HG03139 (cell line): Measurements from ENCODE around the gene DLX1.

Experiments
- ATAC-seq: cut with Tn5 transposase; IDR thresholded peaks from one replicate; pipeline ENCODE4 v1.9.1; 2021; ENCODE audit not compliant: unreplicated experiment

DLX1 gene

GRCh38 chr2:172086241-172087206 lies 1.2 kb downstream of the DLX1 start:
- ATAC-seq: no peak

GRCh38 chr2:172087207-172087779 lies 2.0 kb downstream of the DLX1 start:
- no peak for ATAC-seq

GRCh38 chr2:172087780-172088244 lies 2.5 kb downstream of the DLX1 start:
- ATAC-seq: no peak

- ATAC-seq: no peak
These were observed 3.1 kb downstream of the DLX1 start for GRCh38 chr2:172088245-172089004.

GRCh38 chr2:172089005-172089504 lies 3.7 kb downstream of the DLX1 start:
- no peak for ATAC-seq

- ATAC-seq: no peak
These were observed 4.3 kb downstream of the DLX1 start for GRCh38 chr2:172089633-172090032.

GRCh38 chr2:172090044-172090961 lies 5.0 kb downstream of the DLX1 start:
- ATAC-seq: no peak

GRCh38 chr2:172091000-172091641 lies 5.8 kb downstream of the DLX1 start:
- ATAC-seq: no peak

GRCh38 chr2:172091761-172092566 lies 6.7 kb downstream of the DLX1 start:
- ATAC-seq: no peak

GRCh38 chr2:172092716-172093415 lies 7.6 kb downstream of the DLX1 start:
- ATAC-seq: no peak

GRCh38 chr2:172093416-172094293 lies 8.3 kb downstream of the DLX1 start:
- no peak for ATAC-seq

- no peak for ATAC-seq
These were observed 9.2 kb downstream of the DLX1 start for GRCh38 chr2:172094294-172095145.

GRCh38 chr2:172095146-172095904 lies 10.0 kb downstream of the DLX1 start:
- no peak for ATAC-seq

- ATAC-seq: no peak
These were observed 10.8 kb downstream of the DLX1 start for GRCh38 chr2:172095905-172096625.
